ENCODE measurements around the gene FOXA3. TPM values are rescaled to one million over a fixed set of nuclear protein-coding genes. Genes with fewer than 3 reads are reported as not detected.

The FOXA3 gene
- total RNA-seq, 2 donors from 2014 or later = not detected

- ATAC-seq (no peak), DNase-seq (no peak)
- H3K36me3 Mint-ChIP-seq (ENCODE audit: low read depth) = peaks cover 4% of the 10 kb centered on the region
- peaks cover 7% of the 10 kb centered on the region for H3K27me3 Mint-ChIP-seq
- H3K27ac Mint-ChIP-seq = no peak overlapping the region
- H3K4me3 Mint-ChIP-seq = no peak overlapping the region
- H3K4me1 Mint-ChIP-seq = peaks cover 11% of the 10 kb centered on the region
- H3K9me3 ChIP-seq (ENCODE audit: control insufficient read depth, low read length, poor library complexity, severe bottlenecking) = no peaks in the 10 kb centered on the region
These were observed 8.2 kb downstream of the FOXA3 start for GRCh38 chr19:45872095-45872919.

- ATAC-seq (no peak), DNase-seq (no peak)
- no peak overlapping the region for H3K4me3 Mint-ChIP-seq
- peaks cover 17% of the 10 kb centered on the region for H3K27me3 Mint-ChIP-seq
- H3K4me1 Mint-ChIP-seq = peaks cover 14% of the 10 kb centered on the region
- H3K9me3 ChIP-seq (ENCODE audit: control insufficient read depth, low read length, poor library complexity, severe bottlenecking) = no peaks in the 10 kb centered on the region
- peaks cover 4% of the 10 kb centered on the region for H3K36me3 Mint-ChIP-seq (ENCODE audit: low read depth)
- no peak overlapping the region for H3K27ac Mint-ChIP-seq
These were observed 9.2 kb downstream of the FOXA3 start for GRCh38 chr19:45873219-45873772.

GRCh38 chr19:45874620-45874966, 10.5 kb downstream of the FOXA3 start:
- H3K36me3 Mint-ChIP-seq (ENCODE audit: low read depth) = peaks cover 9% of the 10 kb centered on the region
- H3K4me3 Mint-ChIP-seq = no peak overlapping the region
- ATAC-seq = no peak
- H3K27me3 Mint-ChIP-seq = peaks cover 25% of the 10 kb centered on the region
- no peaks in the 10 kb centered on the region for H3K9me3 ChIP-seq (ENCODE audit: control insufficient read depth, low read length, poor library complexity, severe bottlenecking)
- no peak overlapping the region for H3K27ac Mint-ChIP-seq
- peaks cover 20% of the 10 kb centered on the region for H3K4me1 Mint-ChIP-seq
- no peak for DNase-seq

- H3K36me3 Mint-ChIP-seq (ENCODE audit: low read depth) = peaks cover 9% of the 10 kb centered on the region
These were observed 12.0 kb downstream of the FOXA3 start for GRCh38 chr19:45876161-45876410.

GRCh38 chr19:45876411-45877197, 12.5 kb downstream of the FOXA3 start:
- no peaks in the 10 kb centered on the region for H3K9me3 ChIP-seq (ENCODE audit: control insufficient read depth, low read length, poor library complexity, severe bottlenecking)
- ATAC-seq (peak; percentile 53), DNase-seq (no peak)
- Mint-ChIP-seq H3K4me3 (peak overlapping the region; percentile 76), H3K36me3 (ENCODE audit: low read depth) (peaks cover 9% of the 10 kb centered on the region), H3K4me1 (peaks cover 25% of the 10 kb centered on the region), H3K27ac (peak overlapping the region; percentile 34), H3K27me3 (peaks cover 25% of the 10 kb centered on the region)

More at GRCh38 chr19:45876161-45876410, 12.0 kb downstream of the FOXA3 start:
- peak overlapping the region; percentile 76 for H3K4me3 Mint-ChIP-seq
- DNase-seq = no peak
- H3K4me1 Mint-ChIP-seq = peaks cover 22% of the 10 kb centered on the region
- peak overlapping the region; percentile 34 for H3K27ac Mint-ChIP-seq
- ATAC-seq = peak; percentile 67
- H3K9me3 ChIP-seq (ENCODE audit: control insufficient read depth, low read length, poor library complexity, severe bottlenecking) = no peaks in the 10 kb centered on the region
- peaks cover 25% of the 10 kb centered on the region for H3K27me3 Mint-ChIP-seq

- Mint-ChIP-seq H3K4me1 (peaks cover 29% of the 10 kb centered on the region), H3K36me3 (ENCODE audit: low read depth) (peaks cover 9% of the 10 kb centered on the region), H3K27me3 (peaks cover 25% of the 10 kb centered on the region), H3K4me3 (no peak overlapping the region), H3K27ac (peak overlapping the region; percentile 62)
- ATAC-seq (no peak), DNase-seq (no peak)
- no peaks in the 10 kb centered on the region for H3K9me3 ChIP-seq (ENCODE audit: control insufficient read depth, low read length, poor library complexity, severe bottlenecking)
These were observed 14.1 kb downstream of the FOXA3 start for GRCh38 chr19:45878043-45878794.

GRCh38 chr19:45879055-45879454, 14.9 kb downstream of the FOXA3 start:
- Mint-ChIP-seq H3K27me3 (peaks cover 25% of the 10 kb centered on the region), H3K36me3 (ENCODE audit: low read depth) (peaks cover 9% of the 10 kb centered on the region), H3K4me3 (no peak overlapping the region), H3K27ac (peak overlapping the region; percentile 62), H3K4me1 (peaks cover 34% of the 10 kb centered on the region)
- DNase-seq = no peak
- H3K9me3 ChIP-seq (ENCODE audit: control insufficient read depth, low read length, poor library complexity, severe bottlenecking) = no peaks in the 10 kb centered on the region
- no peak for ATAC-seq

GRCh38 chr19:45879971-45880370, 15.8 kb downstream of the FOXA3 start:
- ATAC-seq = no peak
- H3K4me1 Mint-ChIP-seq = peaks cover 31% of the 10 kb centered on the region
- H3K4me3 Mint-ChIP-seq = no peak overlapping the region
- H3K36me3 Mint-ChIP-seq (ENCODE audit: low read depth) = peaks cover 9% of the 10 kb centered on the region
- no peak for DNase-seq
- H3K27ac Mint-ChIP-seq = no peak overlapping the region
- H3K27me3 Mint-ChIP-seq = peaks cover 25% of the 10 kb centered on the region
- H3K9me3 ChIP-seq (ENCODE audit: control insufficient read depth, low read length, poor library complexity, severe bottlenecking) = no peaks in the 10 kb centered on the region

GRCh38 chr19:45881082-45881908, 17.2 kb downstream of the FOXA3 start:
- no peak overlapping the region for H3K4me3 Mint-ChIP-seq
- no peak overlapping the region for H3K27ac Mint-ChIP-seq
- H3K9me3 ChIP-seq (ENCODE audit: control insufficient read depth, low read length, poor library complexity, severe bottlenecking) = no peaks in the 10 kb centered on the region
- peaks cover 9% of the 10 kb centered on the region for H3K36me3 Mint-ChIP-seq (ENCODE audit: low read depth)
- peaks cover 20% of the 10 kb centered on the region for H3K27me3 Mint-ChIP-seq
- DNase-seq (no peak), ATAC-seq (no peak)
- peaks cover 31% of the 10 kb centered on the region for H3K4me1 Mint-ChIP-seq

GRCh38 chr19:45881909-45882528, 17.9 kb downstream of the FOXA3 start:
- no peak for DNase-seq
- Mint-ChIP-seq H3K27ac (no peak overlapping the region), H3K4me3 (no peak overlapping the region), H3K36me3 (ENCODE audit: low read depth) (peaks cover 8% of the 10 kb centered on the region), H3K27me3 (peaks cover 19% of the 10 kb centered on the region), H3K4me1 (peaks cover 35% of the 10 kb centered on the region)
- ATAC-seq = no peak
- no peaks in the 10 kb centered on the region for H3K9me3 ChIP-seq (ENCODE audit: control insufficient read depth, low read length, poor library complexity, severe bottlenecking)

- H3K9me3 ChIP-seq (ENCODE audit: control insufficient read depth, low read length, poor library complexity, severe bottlenecking) = no peaks in the 10 kb centered on the region
- Mint-ChIP-seq H3K4me1 (peaks cover 29% of the 10 kb centered on the region), H3K4me3 (peak overlapping the region; percentile 93), H3K27me3 (peaks cover 12% of the 10 kb centered on the region), H3K27ac (peak overlapping the region; percentile 89), H3K36me3 (ENCODE audit: low read depth) (peaks cover 8% of the 10 kb centered on the region)
- peak; percentile 72 to 81 (median 73) for DNase-seq
- peak; percentile 39 for ATAC-seq
These were observed 18.8 kb downstream of the FOXA3 start for GRCh38 chr19:45882652-45883585.

Data from T-helper 17 cell (primary cell).